RWPE2 (cell line): ENCODE results near the gene NDRG4.
A peak's percentile ranks its signal among the peaks of the same experiment; 100 is the strongest.

Experiments
- ATAC-seq: fragments of 200-7000 bp; cut with Tn5 transposase; 3 replicates; pipeline ENCODE4 v1.9.1; 2021; ENCODE audit warnings: low read depth
- DNase-seq: peaks from one replicate; pipeline ENCODE4 v3.0.0-alpha.2; 2020; ENCODE audit warnings: low spot score
- H3K27ac ChIP-seq: fragments of 450-650 bp; 2 replicates; pipeline ENCODE4 v1.5.1; 2017; ENCODE audit warnings: mild to moderate bottlenecking; ENCODE audit not compliant: poor library complexity, severe bottlenecking
- H3K27me3 ChIP-seq: fragments of 250-450 bp; sonication (Bioruptor Pico); 2 replicates; pipeline ENCODE4 v1.5.1; 2021; ENCODE audit warnings: mild to moderate bottlenecking, moderate library complexity; ENCODE audit not compliant: insufficient read depth, poor library complexity, severe bottlenecking
- H3K36me3 ChIP-seq: fragments of 250-450 bp; sonication (Bioruptor Pico); 2 replicates; pipeline ENCODE4 v1.5.1; 2020; ENCODE audit warnings: low read depth, mild to moderate bottlenecking, moderate library complexity
- H3K4me1 ChIP-seq: fragments of 250-450 bp; sonication (Bioruptor Pico); 2 replicates; pipeline ENCODE4 v1.5.1; 2021; ENCODE audit warnings: mild to moderate bottlenecking, moderate library complexity; ENCODE audit not compliant: insufficient read depth, poor library complexity, severe bottlenecking
- H3K4me3 ChIP-seq: fragments of 250-450 bp; sonication (Bioruptor Pico); 2 replicates; pipeline ENCODE4 v1.5.1; 2021; ENCODE audit warnings: mild to moderate bottlenecking, moderate library complexity; ENCODE audit not compliant: severe bottlenecking
- H3K9me3 ChIP-seq: fragments of 250-450 bp; sonication (Bioruptor Pico); 2 replicates; pipeline ENCODE4 v1.5.1; 2021; ENCODE audit warnings: mild to moderate bottlenecking, moderate library complexity; ENCODE audit not compliant: severe bottlenecking
- CTCF ChIP-seq: fragments of 450-650 bp; IDR thresholded peaks from one replicate; pipeline ENCODE4 v1.5.1; 2017; ENCODE audit warnings: mild to moderate bottlenecking, moderate library complexity; ENCODE audit not compliant: poor library complexity, severe bottlenecking

NDRG4 gene

GRCh38 chr16:58475091-58475619, 24.8 kb upstream of the NDRG4 start:
- Histone ChIP-seq H3K27me3 (no peaks in the 10 kb centered on the region), H3K36me3 (no peaks in the 10 kb centered on the region), H3K9me3 (no peaks in the 10 kb centered on the region), H3K4me1 (no peaks in the 10 kb centered on the region), H3K27ac (no peak overlapping the region), H3K4me3 (no peak overlapping the region)
- ATAC-seq (no peak), DNase-seq (no peak)
- no peak for TF ChIP-seq CTCF

GRCh38 chr16:58476791-58477190, 23.2 kb upstream of the NDRG4 start:
- ATAC-seq (no peak), DNase-seq (no peak)
- Histone ChIP-seq H3K27me3 (no peaks in the 10 kb centered on the region), H3K36me3 (no peaks in the 10 kb centered on the region), H3K9me3 (no peaks in the 10 kb centered on the region), H3K4me1 (no peaks in the 10 kb centered on the region), H3K4me3 (no peak overlapping the region), H3K27ac (no peak overlapping the region)
- no peak for TF ChIP-seq CTCF

GRCh38 chr16:58478427-58478826, 21.5 kb upstream of the NDRG4 start:
- no peak overlapping the region for H3K27ac ChIP-seq
- DNase-seq, result no peak
- no peaks in the 10 kb centered on the region for H3K4me1 ChIP-seq
- H3K9me3 ChIP-seq, result no peaks in the 10 kb centered on the region
- H3K36me3 ChIP-seq, result no peaks in the 10 kb centered on the region
- ATAC-seq, result no peak
- H3K27me3 ChIP-seq, result no peaks in the 10 kb centered on the region
- no peak overlapping the region for H3K4me3 ChIP-seq
- TF ChIP-seq CTCF, result no peak

GRCh38 chr16:58481226-58481869, 18.6 kb upstream of the NDRG4 start:
- no peaks in the 10 kb centered on the region for H3K36me3 ChIP-seq
- H3K27me3 ChIP-seq, result no peaks in the 10 kb centered on the region
- no peak overlapping the region for H3K4me3 ChIP-seq
- H3K4me1 ChIP-seq, result no peaks in the 10 kb centered on the region
- H3K9me3 ChIP-seq, result no peaks in the 10 kb centered on the region
- ATAC-seq, result no peak
- no peak for DNase-seq
- no peak for TF ChIP-seq CTCF
- H3K27ac ChIP-seq, result no peak overlapping the region

GRCh38 chr16:58481931-58482330, 18.0 kb upstream of the NDRG4 start:
- H3K36me3 ChIP-seq, result no peaks in the 10 kb centered on the region
- H3K27ac ChIP-seq, result no peak overlapping the region
- H3K4me3 ChIP-seq, result no peak overlapping the region
- H3K4me1 ChIP-seq, result no peaks in the 10 kb centered on the region
- ATAC-seq, result 0 out of 3 replicates have a peak, but pooled peaks have one; percentile 23
- H3K9me3 ChIP-seq, result no peaks in the 10 kb centered on the region
- no peak for TF ChIP-seq CTCF
- no peak for DNase-seq
- no peaks in the 10 kb centered on the region for H3K27me3 ChIP-seq
